ENCODE data around the gene CIP2A.

The CIP2A gene

DNA sequence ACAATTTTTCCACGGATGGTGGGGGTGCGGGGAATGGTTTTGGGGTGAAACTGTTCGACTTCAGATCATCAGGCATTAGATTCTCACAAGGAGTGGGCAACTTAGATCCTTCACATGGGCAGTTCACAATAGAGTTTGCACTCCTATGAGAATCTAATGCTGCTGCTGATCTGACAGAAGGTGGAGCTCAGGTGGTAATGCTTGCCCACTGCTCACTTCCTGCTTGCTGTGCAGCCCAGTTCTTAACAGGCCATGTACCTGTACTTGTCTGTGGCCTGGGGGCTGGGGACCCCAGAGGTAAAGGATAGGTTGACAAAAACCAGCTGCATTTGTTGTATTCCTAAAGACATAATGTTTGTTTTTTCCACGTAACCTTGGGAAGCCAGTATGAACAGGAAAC is 16.3 kb upstream of the CIP2A start:
- TF ChIP-seq, protein P1, sequence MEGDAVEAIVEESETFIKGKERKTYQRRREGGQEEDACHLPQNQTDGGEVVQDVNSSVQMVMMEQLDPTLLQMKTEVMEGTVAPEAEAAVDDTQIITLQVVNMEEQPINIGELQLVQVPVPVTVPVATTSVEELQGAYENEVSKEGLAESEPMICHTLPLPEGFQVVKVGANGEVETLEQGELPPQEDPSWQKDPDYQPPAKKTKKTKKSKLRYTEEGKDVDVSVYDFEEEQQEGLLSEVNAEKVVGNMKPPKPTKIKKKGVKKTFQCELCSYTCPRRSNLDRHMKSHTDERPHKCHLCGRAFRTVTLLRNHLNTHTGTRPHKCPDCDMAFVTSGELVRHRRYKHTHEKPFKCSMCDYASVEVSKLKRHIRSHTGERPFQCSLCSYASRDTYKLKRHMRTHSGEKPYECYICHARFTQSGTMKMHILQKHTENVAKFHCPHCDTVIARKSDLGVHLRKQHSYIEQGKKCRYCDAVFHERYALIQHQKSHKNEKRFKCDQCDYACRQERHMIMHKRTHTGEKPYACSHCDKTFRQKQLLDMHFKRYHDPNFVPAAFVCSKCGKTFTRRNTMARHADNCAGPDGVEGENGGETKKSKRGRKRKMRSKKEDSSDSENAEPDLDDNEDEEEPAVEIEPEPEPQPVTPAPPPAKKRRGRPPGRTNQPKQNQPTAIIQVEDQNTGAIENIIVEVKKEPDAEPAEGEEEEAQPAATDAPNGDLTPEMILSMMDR (IDR thresholded peaks at IDR 0.05; ENCODE audit: insufficient read depth, low read depth, low read length, missing control alignments): no peak
- no peak for DNase-seq (ENCODE audit: low read depth)
- H3K4me3 ChIP-seq (ENCODE audit: low read length): no peak overlapping the region

DNA sequence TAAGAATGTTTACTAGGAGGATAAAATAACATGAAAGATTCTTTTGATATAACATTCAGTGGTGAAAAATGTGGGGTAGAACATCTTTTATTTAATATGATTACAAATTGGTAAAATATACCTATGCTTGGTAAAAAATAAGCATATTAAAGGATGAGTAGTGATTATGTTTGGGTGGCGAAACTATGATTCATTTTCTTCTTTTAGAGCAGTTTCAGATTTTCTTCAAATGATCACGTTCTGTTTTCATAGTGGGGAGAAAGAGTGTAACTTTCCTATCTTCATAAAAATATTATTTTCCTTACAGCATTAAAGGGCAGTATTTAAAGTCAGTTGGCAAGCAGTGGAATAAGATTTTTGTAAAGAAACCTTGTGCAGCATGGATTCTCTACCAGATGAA is 15.8 kb upstream of the CIP2A start:
- no peak overlapping the region for H3K4me3 ChIP-seq (ENCODE audit: low read length)
- TF ChIP-seq, protein P1 (IDR thresholded peaks at IDR 0.05; ENCODE audit: insufficient read depth, low read depth, low read length, missing control alignments): no peak
- DNase-seq (ENCODE audit: low read depth): no peak

DNA sequence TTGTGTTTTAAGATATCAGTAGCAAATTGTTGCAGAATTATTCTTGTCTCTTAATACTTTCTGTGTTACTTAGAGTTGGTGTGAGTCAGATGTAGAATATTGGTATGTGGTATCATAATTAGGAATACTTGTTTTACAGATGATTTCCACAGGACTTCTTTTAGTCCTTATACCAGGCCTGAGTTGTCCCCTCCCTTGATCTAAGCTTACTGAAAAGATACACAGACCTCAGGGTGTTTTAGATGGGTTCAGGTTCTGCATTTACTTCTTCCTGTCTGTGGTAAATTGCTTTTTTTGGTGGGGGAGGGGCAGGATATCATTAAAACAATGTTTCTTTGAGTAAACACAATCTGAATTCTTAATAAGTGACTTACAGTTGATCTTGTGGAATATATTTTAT is 14.5 kb upstream of the CIP2A start:
- H3K4me3 ChIP-seq (ENCODE audit: low read length): no peak overlapping the region
- TF ChIP-seq, protein P1 (IDR thresholded peaks at IDR 0.05; ENCODE audit: insufficient read depth, low read depth, low read length, missing control alignments): no peak
- DNase-seq (ENCODE audit: low read depth): no peak

DNA sequence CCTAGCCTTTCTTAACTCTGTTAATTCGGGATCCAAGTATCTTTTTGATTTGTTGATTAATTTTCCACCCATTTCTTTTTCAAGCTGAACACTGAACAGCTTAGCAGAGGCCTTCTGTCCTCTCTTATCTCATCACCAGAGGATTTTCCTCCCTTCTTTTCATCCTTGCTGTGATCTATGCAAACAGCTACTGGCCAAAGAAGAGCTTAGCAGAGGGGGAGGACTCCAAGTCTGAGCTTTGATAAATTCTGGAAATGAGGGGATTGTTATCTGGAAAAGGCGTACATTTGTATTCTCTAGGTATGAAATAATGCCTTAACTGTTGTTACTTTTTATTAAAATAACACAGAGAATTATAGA is 13.7 kb upstream of the CIP2A start:
- H3K4me3 ChIP-seq (ENCODE audit: low read length): no peak overlapping the region
- TF ChIP-seq, protein P1 (IDR thresholded peaks at IDR 0.05; ENCODE audit: insufficient read depth, low read depth, low read length, missing control alignments): no peak

DNA sequence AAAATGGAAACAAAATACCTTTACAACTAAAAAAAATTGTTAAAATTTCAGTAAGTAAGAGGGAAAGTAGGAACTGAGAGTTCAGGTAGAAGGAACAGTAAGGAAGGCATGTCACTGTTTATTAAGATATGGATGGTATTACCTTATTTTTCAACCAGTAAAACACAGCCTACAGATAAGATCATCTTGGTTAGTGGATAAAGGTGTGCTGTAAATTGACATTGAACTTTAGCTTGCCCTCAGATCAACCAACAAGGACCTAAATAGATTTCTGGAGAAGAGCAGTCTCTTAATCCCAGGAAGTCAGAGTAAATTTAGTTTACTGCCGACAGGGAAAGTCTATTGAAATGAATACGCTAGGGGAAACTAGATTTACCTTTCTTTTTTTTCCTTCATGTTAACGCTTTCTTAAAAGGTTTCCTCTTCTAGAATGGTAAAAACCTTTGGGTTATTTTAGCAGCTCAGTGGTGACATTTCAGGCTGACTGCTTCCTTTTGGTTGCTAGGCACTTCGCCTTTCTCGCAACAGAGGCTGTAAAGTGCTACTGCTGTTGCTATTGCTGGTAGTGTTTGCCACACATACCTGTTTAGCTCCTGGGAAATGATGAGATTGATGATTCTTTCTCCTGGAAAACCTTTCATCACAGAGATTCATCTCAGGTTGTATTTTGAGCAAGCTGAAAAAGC is 13.2 kb upstream of the CIP2A start:
- DNase-seq (ENCODE audit: low read depth): no peak
- H3K4me3 ChIP-seq (ENCODE audit: low read length): no peak overlapping the region
- TF ChIP-seq, protein P1 (IDR thresholded peaks at IDR 0.05; ENCODE audit: insufficient read depth, low read depth, low read length, missing control alignments): no peak

More for the DNA sequence above, 13.7 kb upstream of the CIP2A start:
- no peak for DNase-seq (ENCODE audit: low read depth)

DNA sequence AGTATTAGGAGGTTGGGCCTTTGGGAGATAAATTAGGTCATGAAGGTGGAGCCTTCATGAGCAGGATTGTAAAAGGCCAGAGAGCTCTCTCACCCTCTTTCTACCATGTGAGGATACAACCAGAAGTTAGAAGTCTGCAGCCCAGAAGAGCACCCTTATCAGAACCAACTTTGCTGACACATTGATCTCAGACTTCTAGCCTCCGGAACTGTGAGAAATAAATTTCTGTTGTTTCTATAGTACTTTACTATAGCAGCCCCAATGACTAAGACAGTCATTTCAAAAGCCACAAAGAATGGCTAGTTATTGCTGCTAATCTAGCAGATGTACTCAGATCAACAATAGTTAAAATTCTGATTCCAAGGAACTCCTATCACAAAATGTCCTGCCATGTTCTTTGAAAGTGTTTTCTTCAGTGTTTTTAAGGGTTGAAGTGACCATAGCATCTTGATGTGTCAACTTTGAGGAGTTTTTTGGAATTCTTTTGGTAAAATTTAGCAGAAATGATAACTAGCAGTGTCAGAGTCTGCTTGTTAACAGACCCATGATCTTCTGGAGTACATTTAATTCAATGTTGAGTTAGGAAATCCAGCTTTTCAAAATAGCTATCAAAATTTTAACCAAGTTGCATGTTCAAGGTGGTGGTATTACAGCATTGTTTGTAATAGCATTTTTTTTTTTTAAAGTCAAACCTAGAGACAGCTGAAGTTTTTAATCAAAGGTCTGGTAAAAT is 10.6 kb upstream of the CIP2A start:
- no peak for DNase-seq (ENCODE audit: low read depth)
- H3K4me3 ChIP-seq (ENCODE audit: low read length): no peak overlapping the region
- TF ChIP-seq, protein P1 (IDR thresholded peaks at IDR 0.05; ENCODE audit: insufficient read depth, low read depth, low read length, missing control alignments): no peak
